ENCODE data around the gene TSPYL6. TPM values are rescaled to one million over a fixed set of nuclear protein-coding genes. Genes with fewer than 3 reads are reported as not detected.
A peak's percentile ranks its signal among the peaks of the same experiment; 100 is the strongest.

Gene TSPYL6
- total and polyA plus RNA-seq, 2 of the 4 experiments (the other 2 are of a cell fraction): not detected

DNA sequence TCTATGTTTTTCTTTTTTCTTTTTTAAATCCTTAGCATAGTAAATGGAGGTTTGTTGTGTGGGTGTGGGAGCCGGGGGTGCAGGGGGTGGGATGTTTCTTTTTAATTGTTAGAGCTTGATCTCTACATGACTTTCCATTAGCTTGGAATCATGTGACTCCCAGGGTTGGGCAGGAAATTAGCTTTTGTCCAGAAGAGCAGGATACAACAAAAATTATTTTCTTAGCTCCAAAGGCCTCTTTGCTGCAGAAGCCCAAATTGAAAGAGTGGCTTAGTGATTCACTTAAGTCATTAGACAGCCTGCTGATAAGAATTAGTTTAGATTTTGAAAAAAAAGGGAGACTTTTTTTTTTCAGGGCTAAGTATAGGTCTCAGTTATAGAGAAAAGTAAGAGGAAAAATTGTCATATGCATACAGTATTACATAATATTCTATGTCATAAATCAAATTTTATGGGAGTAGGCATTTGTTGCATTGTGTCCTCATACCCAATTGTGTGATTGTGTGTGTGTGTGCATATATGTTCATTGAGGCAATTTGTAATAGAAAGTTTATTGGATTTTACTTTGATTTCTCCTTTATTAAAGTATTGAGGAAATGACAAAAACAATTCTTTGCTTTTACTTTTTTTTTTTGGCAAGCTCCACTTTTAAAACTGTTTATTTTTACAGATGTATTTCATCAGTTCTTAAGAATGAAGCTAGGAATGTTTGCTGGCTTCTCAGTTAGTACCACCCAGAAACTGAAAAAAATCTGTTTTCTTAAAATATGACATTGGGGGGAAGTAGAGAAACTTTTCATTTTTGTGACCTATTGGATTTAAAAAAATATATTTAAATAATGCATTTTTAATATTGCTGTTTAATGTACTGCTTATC lies 47.4 kb downstream of the TSPYL6 start:
- no peaks in the 10 kb centered on the region; the same call in 1 of the 2 replicates for H3K9me3 ChIP-seq (ENCODE audit: control insufficient read depth, insufficient read depth, low read length)
- no peak overlapping the region for H2AFZ ChIP-seq (replicated peaks; ENCODE audit: low read length, poor library complexity)
- H2BK5ac ChIP-seq (ENCODE audit: low read depth, low read length, poor library complexity, severe bottlenecking): peak overlapping the region; percentile 78
- H3K23ac ChIP-seq (ENCODE audit: low read depth, low read length): no peak overlapping the region
- in situ Hi-C loops (cut with MboI; ENCODE audit: low sequenced_read_pairs): no loop called here
- CTCF ChIA-PET: interaction anchor here (0.9 to 1.1 kb wide), 3 partner anchors 13 to 132 kb away, joined by 3 to 6 read pairs (median 3); no protein-coding TSS in a partner anchor
- no peak overlapping the region for H3K4me3 ChIP-seq (ENCODE audit: insufficient read depth, low read depth, low read length)
- H2AK9ac ChIP-seq (replicated peaks; ENCODE audit: low read depth, low read length, poor library complexity): no peak overlapping the region
- dilution Hi-C loops (cut with HindIII; ENCODE audit: low sequenced_read_pairs, unreplicated experiment): no loop called here
- H2BK20ac ChIP-seq (ENCODE audit: low read depth, low read length): 0 out of 2 replicates have a peak overlapping the region, but pooled peaks have one; percentile 4
- peak overlapping the region; percentile 41; the same call in 1 of the 2 replicates for H2BK120ac ChIP-seq (ENCODE audit: low read depth, low read length)
- no peak overlapping the region for H3K9ac ChIP-seq (ENCODE audit: low read depth, low read length)
- ATAC-seq (ENCODE audit: low read depth) (peak; percentile 33; the same call in 1 of the 2 replicates), DNase-seq (peak; percentile 71)
- H3K4ac ChIP-seq (ENCODE audit: low read depth, low read length): peak overlapping the region; percentile 14; the same call in 1 of the 2 replicates
- H3K27me3 ChIP-seq (ENCODE audit: control insufficient read depth, insufficient read depth, low read length): no peaks in the 10 kb centered on the region
- H3K14ac ChIP-seq (replicated peaks; ENCODE audit: low read depth, low read length): 0 out of 2 replicates have a peak overlapping the region, but pooled peaks have one; percentile 12
- 0 out of 2 replicates have a peak overlapping the region, but pooled peaks have one; percentile 4 for H3K18ac ChIP-seq (ENCODE audit: low read depth, low read length)
- intact Hi-C loops (cut with micrococcal nuclease): loop anchor here (5.0 to 10.0 kb wide), 2 partner anchors 249 to 316 kb away; partner anchors contain the start of gene SPTBN1
- H3K79me1 ChIP-seq (ENCODE audit: low read depth in 1 of 2, low read length in 2 of 2): no peaks in the 10 kb centered on the region
- no peak overlapping the region for H3K56ac ChIP-seq (ENCODE audit: extremely low read depth, insufficient read depth, low read length)
- POLR2A ChIA-PET (ENCODE audit: unreplicated experiment): no interaction called here
- H4K5ac ChIP-seq (ENCODE audit: low read depth, low read length): no peak overlapping the region
- no peak overlapping the region for H4K91ac ChIP-seq (ENCODE audit: insufficient read depth, low read depth, low read length)
- H3K36me3 ChIP-seq (ENCODE audit: control insufficient read depth, insufficient read depth, low read length): no peaks in the 10 kb centered on the region
- H3K4me2 ChIP-seq (ENCODE audit: low read depth, low read length): peak overlapping the region; percentile 59; the same call in 1 of the 2 replicates
- BruUV-seq (replicated peaks): no TSS peak
- peaks cover 6% of the 10 kb centered on the region; the same call in 1 of the 2 replicates for H3K4me1 ChIP-seq (ENCODE audit: control insufficient read depth, insufficient read depth, low read length)
- TF ChIP-seq MXI1 (IDR thresholded peaks at IDR 0.05; ENCODE audit: borderline replicate concordance, low read depth, low read length) (no peak), RAD21 (IDR thresholded peaks at IDR 0.05; ENCODE audit: low read length) (no peak), USF2 (IDR thresholded peaks at IDR 0.05; ENCODE audit: low read depth, low read length) (no peak), BHLHE40 (IDR thresholded peaks at IDR 0.05; ENCODE audit: low read depth, low read length) (no peak)
- no peak overlapping the region for H3K27ac ChIP-seq (ENCODE audit: insufficient read depth, low read length)
- H2BK15ac ChIP-seq (ENCODE audit: low read depth, low read length): no peak overlapping the region
- no peaks in the 10 kb centered on the region for H3K9me1 ChIP-seq (ENCODE audit: insufficient read depth, low read length)
- H4K8ac ChIP-seq (ENCODE audit: low read depth in 2 of 2, low read length in 2 of 2): peak overlapping the region in 1 of 2 experiments; percentile 31; a peak in 2 of 4 replicates
- H2AK5ac ChIP-seq (ENCODE audit: low read depth, low read length): peak overlapping the region; percentile 40; the same call in 1 of the 2 replicates
- WGBS, 2 experiments (ENCODE audit: extremely low coverage in 2 of 2, insufficient read length in 1 of 2): no CpG with 5 or more reads among the region's 1 CpG
- no peaks in the 10 kb centered on the region for H4K20me1 ChIP-seq (ENCODE audit: insufficient read depth, low read length)

All from IMR-90 (cell line).